ENCODE measurements around the gene SRSF2. TPM values are rescaled to one million over a fixed set of nuclear protein-coding genes. Genes with fewer than 3 reads are reported as not detected.

The SRSF2 gene
- total and polyA plus RNA-seq, 7 experiments from 2014 or later: 104 to 363 (median 337) TPM

DNA sequence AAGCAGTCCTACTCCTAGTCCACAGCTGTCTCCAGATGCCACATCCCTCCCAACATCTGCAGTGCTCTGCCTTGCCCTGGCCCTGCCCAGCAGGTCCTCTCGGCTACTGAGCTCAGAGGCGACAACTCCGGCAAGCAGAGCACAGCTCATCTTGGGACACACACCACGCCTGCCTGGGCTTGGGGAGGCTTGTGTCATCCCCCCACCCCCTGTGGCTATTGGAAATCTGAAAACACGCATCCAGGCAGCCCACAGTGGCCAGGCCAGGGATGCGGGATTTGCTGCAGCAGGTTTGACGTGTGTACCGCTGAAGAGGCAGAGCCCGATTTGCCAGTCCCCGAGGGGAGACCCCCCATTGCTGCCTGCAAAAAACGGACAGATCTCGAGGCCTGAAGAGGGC is 51.8 kb downstream of the SRSF2 start:
- Histone ChIP-seq H3K27ac (ENCODE audit: low read depth, low read length) (no peak overlapping the region), H3K4me1 (ENCODE audit: control insufficient read depth in 2 of 2, insufficient read depth in 2 of 2, low read length in 2 of 2) (peaks cover 0 to 6% of the 10 kb centered on the region in 2 donors), H3K27me3 (ENCODE audit: control insufficient read depth in 2 of 2, insufficient read depth in 2 of 2, low read length in 2 of 2) (no peaks in the 10 kb centered on the region), H3K9me3 (ENCODE audit: control insufficient read depth in 2 of 3, low read length in 3 of 3) (no peaks in the 10 kb centered on the region), H3K36me3 (ENCODE audit: control insufficient read depth in 2 of 3, insufficient read depth in 3 of 3, low read length in 3 of 3) (no peaks in the 10 kb centered on the region), H3K4me3 (ENCODE audit: low read length) (no peak overlapping the region)
- H3K27me3 Mint-ChIP-seq: peaks cover 0 to 7% (median 0%) of the 10 kb centered on the region in 5 donors
- peaks cover 0 to 12% (median 5%) of the 10 kb centered on the region in 7 donors for H3K4me1 Mint-ChIP-seq
- CTCF ChIA-PET: interaction anchor here (0.5 to 1.1 kb wide), 2 partner anchors 162 to 410 kb away, joined by 3 read pairs; no protein-coding TSS in a partner anchor
- H3K27ac Mint-ChIP-seq: no peak overlapping the region
- DNase-seq (no peak), ATAC-seq (no peak)
- H3K36me3 Mint-ChIP-seq: no peaks in the 10 kb centered on the region
- H3K9me3 Mint-ChIP-seq: no peaks in the 10 kb centered on the region
- no peak overlapping the region for H3K4me3 Mint-ChIP-seq
- POLR2A ChIA-PET: interaction anchor here (0.6 kb wide), 1 partner anchor 133 kb away, joined by 5 read pairs; no protein-coding TSS in a partner anchor
- intact Hi-C loops (cut with micrococcal nuclease): no loop called here

DNA sequence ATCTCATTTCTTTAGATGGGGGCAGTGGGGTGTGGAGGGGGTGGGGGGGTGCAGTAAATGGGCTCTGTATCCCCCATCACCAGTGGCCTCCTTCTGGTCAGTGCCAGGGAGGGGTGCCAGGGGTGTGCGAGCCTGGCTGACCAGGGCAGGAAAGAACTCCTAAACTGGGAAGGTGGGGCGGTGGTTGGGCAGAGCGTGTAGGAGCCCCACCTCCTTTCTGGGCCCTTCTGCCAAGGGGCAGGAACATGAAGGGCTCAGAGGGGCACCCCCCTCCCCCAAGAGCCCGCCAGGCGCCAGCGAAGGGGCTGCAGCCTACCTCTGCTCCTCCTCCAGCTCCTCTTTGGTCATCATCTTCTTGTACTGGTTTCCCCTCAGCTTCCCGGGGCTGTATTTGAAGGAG is 52.4 kb downstream of the SRSF2 start:
- CTCF ChIA-PET: interaction anchor here (0.6 to 1.1 kb wide), 2 partner anchors 162 to 880 kb away, joined by 3 to 4 read pairs; no protein-coding TSS in a partner anchor
- peaks cover 0 to 7% (median 0%) of the 10 kb centered on the region in 5 donors for H3K27me3 Mint-ChIP-seq

More for the DNA sequence above, 52.4 kb downstream of the SRSF2 start:
- intact Hi-C loops (cut with micrococcal nuclease): no loop called here
- ATAC-seq (no peak), DNase-seq (no peak)
- H3K36me3 Mint-ChIP-seq: no peaks in the 10 kb centered on the region
- Histone ChIP-seq H3K4me1 (ENCODE audit: control insufficient read depth in 2 of 2, insufficient read depth in 2 of 2, low read length in 2 of 2) (peaks cover 0 to 6% of the 10 kb centered on the region in 2 donors), H3K9me3 (ENCODE audit: control insufficient read depth in 2 of 3, low read length in 3 of 3) (no peaks in the 10 kb centered on the region), H3K4me3 (ENCODE audit: low read length) (no peak overlapping the region), H3K36me3 (ENCODE audit: control insufficient read depth in 2 of 3, insufficient read depth in 3 of 3, low read length in 3 of 3) (no peaks in the 10 kb centered on the region), H3K27ac (ENCODE audit: low read depth, low read length) (no peak overlapping the region), H3K27me3 (ENCODE audit: control insufficient read depth in 2 of 2, insufficient read depth in 2 of 2, low read length in 2 of 2) (no peaks in the 10 kb centered on the region)
- H3K4me1 Mint-ChIP-seq: peaks cover 0 to 12% (median 5%) of the 10 kb centered on the region in 7 donors
- no peaks in the 10 kb centered on the region for H3K9me3 Mint-ChIP-seq
- no peak overlapping the region for H3K4me3 Mint-ChIP-seq
- POLR2A ChIA-PET: interaction anchor here (0.6 kb wide), 1 partner anchor 133 kb away, joined by 5 read pairs; no protein-coding TSS in a partner anchor
- H3K27ac Mint-ChIP-seq: no peak overlapping the region

Small RNA genes lying within 50 kb of the gene (microRNA-seq; reads per million reads assigned to microRNA genes)
- not detected for gene MIR636 (ENCODE audit: borderline microRNAs expressed)

Other genes starting within 250 kb of the SRSF2 start
- gene RHBDF2, start 235.9 kb downstream of the SRSF2 start, total RNA-seq: 100 to 1,000 TPM in 1 of 5 experiments, 10 to 100 TPM in 4; 31.1 to 119 (median 35.4) TPM
- 1 to 10 TPM; 2.9 to 7.5 TPM for gene RHBDF2, start 235.9 kb downstream of the SRSF2 start, polyA plus RNA-seq
- not detected for gene CYGB, start 199.6 kb downstream of the SRSF2 start, total RNA-seq
- under 1 TPM; 0.33 to 0.35 TPM for gene CYGB, start 199.6 kb downstream of the SRSF2 start, polyA plus RNA-seq
- gene PRCD, start 197.3 kb downstream of the SRSF2 start, total RNA-seq: not detected
- 1 to 10 TPM in 1 of 2 donors, not detected in 1; 1.3 TPM for gene PRCD, start 197.3 kb downstream of the SRSF2 start, polyA plus RNA-seq
- 1 to 10 TPM in 1 of 5 experiments, under 1 TPM in 2, not detected in 2; 0.48 to 7.5 (median 0.58) TPM for gene ST6GALNAC2, start 151.5 kb downstream of the SRSF2 start, total RNA-seq
- not detected for gene ST6GALNAC2, start 151.5 kb downstream of the SRSF2 start, polyA plus RNA-seq
- gene ST6GALNAC1, start 93.6 kb downstream of the SRSF2 start, total RNA-seq: 1 to 10 TPM; 1.4 to 5.8 (median 2.0) TPM
- 10 to 100 TPM; 10.3 to 20.7 TPM for gene ST6GALNAC1, start 93.6 kb downstream of the SRSF2 start, polyA plus RNA-seq
- gene MXRA7, start 26.4 kb downstream of the SRSF2 start, total RNA-seq: 1 to 10 TPM; 2.1 to 7.5 (median 2.8) TPM
- gene MXRA7, start 26.4 kb downstream of the SRSF2 start, polyA plus RNA-seq: 1 to 10 TPM; 1.8 to 2.7 TPM
- gene JMJD6, start 10.7 kb downstream of the SRSF2 start, total RNA-seq: 100 to 1,000 TPM in 2 of 5 experiments, 10 to 100 TPM in 3; 39.9 to 132 (median 58.3) TPM
- 10 to 100 TPM; 18.5 to 44.3 TPM for gene JMJD6, start 10.7 kb downstream of the SRSF2 start, polyA plus RNA-seq
- gene METTL23, start 10.5 kb downstream of the SRSF2 start, total RNA-seq: 10 to 100 TPM; 39.6 to 74.0 (median 44.2) TPM
- gene METTL23, start 10.5 kb downstream of the SRSF2 start, polyA plus RNA-seq: 100 to 1,000 TPM; 147 to 152 TPM
- gene MFSD11, start 788 bp upstream of the SRSF2 start, total RNA-seq: 10 to 100 TPM; 24.4 to 33.7 (median 32.0) TPM
- 10 to 100 TPM; 17.3 to 25.4 TPM for gene MFSD11, start 788 bp upstream of the SRSF2 start, polyA plus RNA-seq
- gene MGAT5B, start 131.1 kb upstream of the SRSF2 start, total RNA-seq: 1 to 10 TPM in 3 of 5 experiments, under 1 TPM in 2; 0.24 to 3.7 (median 2.5) TPM
- under 1 TPM in 1 of 2 donors, not detected in 1; 0.12 TPM for gene MGAT5B, start 131.1 kb upstream of the SRSF2 start, polyA plus RNA-seq